Neural progenitor cell (in vitro differentiated cells): Measurements from ENCODE around the gene RIN2. TPM values are rescaled to one million over a fixed set of nuclear protein-coding genes. Genes with fewer than 3 reads are reported as not detected.

ENCODE experiments used
- DNase-seq: peaks from one replicate; pipeline ENCODE4 v3.0.0-alpha.2; 2016; ENCODE audit warnings: low spot score
- H2AFZ ChIP-seq: fragments of 200-600 bp; sonication (generic); replicated peaks from 2 replicates; pipeline ENCODE4 v1.6.1; 2016; ENCODE audit warnings: antibody characterized with exemption
- H3F3A ChIP-seq: fragments of 200-600 bp; sonication (generic); 2 replicates; pipeline ENCODE4 v1.6.1; 2016; ENCODE audit warnings: antibody characterized with exemption, low read depth
- H3K27ac ChIP-seq: fragments of 200-600 bp; sonication (generic); 2 replicates; pipeline ENCODE4 v1.5.1; 2016; ENCODE audit warnings: mild to moderate bottlenecking
- H3K27me3 ChIP-seq: fragments of 200-600 bp; sonication (generic); 2 replicates; pipeline ENCODE4 v1.6.1; 2016; ENCODE audit warnings: mild to moderate bottlenecking, moderate library complexity
- H3K36me3 ChIP-seq: fragments of 200-600 bp; sonication (generic); 2 replicates; pipeline ENCODE4 v1.5.1; 2016
- H3K4me1 ChIP-seq: fragments of 200-600 bp; sonication (generic); 2 replicates; pipeline ENCODE4 v1.6.1; 2016; ENCODE audit warnings: mixed run types
- H3K4me2 ChIP-seq: fragments of 200-600 bp; sonication (generic); 2 replicates; pipeline ENCODE4 v1.6.1; 2016
- H3K4me3 ChIP-seq: fragments of 200-600 bp; sonication (generic); 2 replicates; pipeline ENCODE4 v1.5.1; 2016
- H3K79me2 ChIP-seq: fragments of 200-600 bp; sonication (generic); 2 replicates; pipeline ENCODE4 v1.6.1; 2016; ENCODE audit warnings: low read depth
- H3K9ac ChIP-seq: fragments of 200-600 bp; sonication (generic); 2 replicates; pipeline ENCODE4 v1.6.1; 2016
- H3K9me3 ChIP-seq: fragments of 200-600 bp; sonication (generic); 2 replicates; pipeline ENCODE4 v1.5.1; 2016; ENCODE audit warnings: low read depth
- H4K20me1 ChIP-seq: fragments of 200-600 bp; sonication (generic); 2 replicates; pipeline ENCODE4 v1.6.1; 2016; ENCODE audit warnings: low read depth
- H3K27ac Mint-ChIP-seq: 3 replicates; pipeline ENCODE4 v1.8.0; 2021; ENCODE audit warnings: mixed read lengths
- H3K27me3 Mint-ChIP-seq: 2 replicates; pipeline ENCODE4 v1.8.0; 2022; ENCODE audit warnings: low read depth, mild to moderate bottlenecking, inconsistent platforms, moderate library complexity, mixed read lengths; ENCODE audit not compliant: insufficient read depth
- H3K36me3 Mint-ChIP-seq: 3 replicates; pipeline ENCODE4 v1.8.0; 2021; ENCODE audit warnings: mixed read lengths
- H3K4me1 Mint-ChIP-seq: 3 replicates; pipeline ENCODE4 v1.8.0; 2021; ENCODE audit warnings: mixed read lengths
- H3K4me3 Mint-ChIP-seq: 3 replicates; pipeline ENCODE4 v1.8.0; 2021; ENCODE audit warnings: mild to moderate bottlenecking, moderate library complexity, mixed read lengths
- H3K9me3 Mint-ChIP-seq: 3 replicates; pipeline ENCODE4 v1.8.0; 2020; ENCODE audit warnings: mixed read lengths
- EZH2 ChIP-seq: fragments of 200-600 bp; sonication (generic); IDR thresholded peaks from 2 replicates; pipeline ENCODE4 v1.6.1; 2017; ENCODE audit warnings: antibody characterized with exemption, mild to moderate bottlenecking, moderate library complexity
- EZH2phosphoT487 ChIP-seq: fragments of 200-600 bp; sonication (generic); IDR thresholded peaks from 2 replicates; pipeline ENCODE4 v1.6.1; 2017; ENCODE audit warnings: antibody characterized with exemption
- total RNA-seq: library from RNA; depleted of rRNA; stranded (reverse); fragments of >200 nt; gene quantifications from 2 replicates; pipeline ENCODE4 v1.2.3, GENCODE V29; 2015; ENCODE audit warnings: low replicate concordance
- TF ChIP-seq, protein P1 (sequence below): fragments of 200-600 bp; sonication (generic); IDR thresholded peaks from 2 replicates; pipeline ENCODE4 v1.5.1; 2017; ENCODE audit warnings: antibody characterized with exemption, mild to moderate bottlenecking

Gene RIN2
- total RNA-seq, 1 donor from 2014 or later = 7.2 TPM

DNA sequence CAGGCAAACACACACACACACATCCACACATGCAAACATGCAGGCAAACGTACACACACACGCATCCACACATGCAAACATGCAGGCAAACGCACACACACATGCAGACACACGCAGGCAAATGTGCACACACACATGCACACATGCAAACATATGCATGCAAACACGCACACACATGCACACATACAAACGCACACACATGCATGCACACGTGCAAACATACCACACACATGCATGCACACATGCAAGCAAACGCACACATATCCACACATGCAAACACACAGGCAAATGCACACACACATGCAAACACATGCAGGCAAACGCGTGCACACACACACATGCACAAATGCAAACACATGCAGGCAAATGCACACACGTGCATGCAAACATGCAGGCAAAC, 46.9 kb upstream of the RIN2 start:
- Histone ChIP-seq H3K36me3 (no peaks in the 10 kb centered on the region), H3K4me3 (no peak overlapping the region), H3K27me3 (no peaks in the 10 kb centered on the region), H3K4me1 (no peaks in the 10 kb centered on the region), H3F3A (no peaks in the 10 kb centered on the region), H3K9ac (no peak overlapping the region), H2AFZ (no peak overlapping the region), H3K27ac (no peak overlapping the region), H3K4me2 (no peak overlapping the region), H3K79me2 (no peaks in the 10 kb centered on the region), H3K9me3 (no peaks in the 10 kb centered on the region), H4K20me1 (no peaks in the 10 kb centered on the region)
- H3K4me3 Mint-ChIP-seq = no peak overlapping the region
- DNase-seq = no peak
- peaks cover 18% of the 10 kb centered on the region for H3K4me1 Mint-ChIP-seq
- no peaks in the 10 kb centered on the region for H3K36me3 Mint-ChIP-seq
- TF ChIP-seq EZH2phosphoT487 = no peak
- no peak for TF ChIP-seq EZH2
- no peak overlapping the region for H3K27ac Mint-ChIP-seq
- peaks cover 5% of the 10 kb centered on the region for H3K27me3 Mint-ChIP-seq
- H3K9me3 Mint-ChIP-seq = peaks cover 5% of the 10 kb centered on the region

DNA sequence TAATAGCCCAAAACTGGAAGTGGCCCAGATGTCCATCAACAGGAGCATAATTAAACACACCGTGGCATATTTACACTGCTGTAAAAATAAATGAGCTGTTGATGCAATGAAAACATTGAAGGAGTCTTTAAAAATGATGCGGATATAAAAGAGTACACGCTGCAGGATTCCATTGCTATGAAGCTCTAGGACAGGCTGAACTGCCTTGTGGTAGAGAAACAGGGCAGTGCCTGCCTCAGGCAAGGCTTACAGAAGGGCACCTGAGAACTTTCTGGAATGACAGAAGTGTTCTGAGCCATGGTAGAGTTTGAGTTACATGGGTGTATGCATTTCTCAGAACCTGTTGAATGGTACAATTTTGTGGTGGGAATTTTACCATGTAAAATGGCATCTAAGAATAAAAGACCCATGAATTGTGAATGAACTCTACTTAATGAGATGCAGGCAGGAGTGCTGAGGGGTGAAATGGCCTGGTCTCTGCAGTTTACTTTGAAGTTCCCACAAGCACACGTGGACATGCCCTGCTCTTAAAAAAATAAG, 45.3 kb upstream of the RIN2 start:
- H3K9me3 Mint-ChIP-seq = peaks cover 5% of the 10 kb centered on the region
- H3K4me1 Mint-ChIP-seq = peaks cover 18% of the 10 kb centered on the region
- TF ChIP-seq EZH2phosphoT487 (no peak), EZH2 (no peak)
- TF ChIP-seq, protein P1, sequence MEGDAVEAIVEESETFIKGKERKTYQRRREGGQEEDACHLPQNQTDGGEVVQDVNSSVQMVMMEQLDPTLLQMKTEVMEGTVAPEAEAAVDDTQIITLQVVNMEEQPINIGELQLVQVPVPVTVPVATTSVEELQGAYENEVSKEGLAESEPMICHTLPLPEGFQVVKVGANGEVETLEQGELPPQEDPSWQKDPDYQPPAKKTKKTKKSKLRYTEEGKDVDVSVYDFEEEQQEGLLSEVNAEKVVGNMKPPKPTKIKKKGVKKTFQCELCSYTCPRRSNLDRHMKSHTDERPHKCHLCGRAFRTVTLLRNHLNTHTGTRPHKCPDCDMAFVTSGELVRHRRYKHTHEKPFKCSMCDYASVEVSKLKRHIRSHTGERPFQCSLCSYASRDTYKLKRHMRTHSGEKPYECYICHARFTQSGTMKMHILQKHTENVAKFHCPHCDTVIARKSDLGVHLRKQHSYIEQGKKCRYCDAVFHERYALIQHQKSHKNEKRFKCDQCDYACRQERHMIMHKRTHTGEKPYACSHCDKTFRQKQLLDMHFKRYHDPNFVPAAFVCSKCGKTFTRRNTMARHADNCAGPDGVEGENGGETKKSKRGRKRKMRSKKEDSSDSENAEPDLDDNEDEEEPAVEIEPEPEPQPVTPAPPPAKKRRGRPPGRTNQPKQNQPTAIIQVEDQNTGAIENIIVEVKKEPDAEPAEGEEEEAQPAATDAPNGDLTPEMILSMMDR = no peak
- Histone ChIP-seq H3K4me2 (no peak overlapping the region), H3K4me3 (no peak overlapping the region), H4K20me1 (no peaks in the 10 kb centered on the region), H3K27me3 (no peaks in the 10 kb centered on the region), H3K36me3 (no peaks in the 10 kb centered on the region), H3K79me2 (no peaks in the 10 kb centered on the region), H3K9ac (no peak overlapping the region), H2AFZ (no peak overlapping the region), H3K4me1 (no peaks in the 10 kb centered on the region), H3K27ac (no peak overlapping the region), H3F3A (no peaks in the 10 kb centered on the region), H3K9me3 (no peaks in the 10 kb centered on the region)
- H3K36me3 Mint-ChIP-seq = no peaks in the 10 kb centered on the region
- peaks cover 5% of the 10 kb centered on the region for H3K27me3 Mint-ChIP-seq
- DNase-seq = no peak
- peak overlapping the region; percentile 36 for H3K27ac Mint-ChIP-seq
- H3K4me3 Mint-ChIP-seq = no peak overlapping the region

DNA sequence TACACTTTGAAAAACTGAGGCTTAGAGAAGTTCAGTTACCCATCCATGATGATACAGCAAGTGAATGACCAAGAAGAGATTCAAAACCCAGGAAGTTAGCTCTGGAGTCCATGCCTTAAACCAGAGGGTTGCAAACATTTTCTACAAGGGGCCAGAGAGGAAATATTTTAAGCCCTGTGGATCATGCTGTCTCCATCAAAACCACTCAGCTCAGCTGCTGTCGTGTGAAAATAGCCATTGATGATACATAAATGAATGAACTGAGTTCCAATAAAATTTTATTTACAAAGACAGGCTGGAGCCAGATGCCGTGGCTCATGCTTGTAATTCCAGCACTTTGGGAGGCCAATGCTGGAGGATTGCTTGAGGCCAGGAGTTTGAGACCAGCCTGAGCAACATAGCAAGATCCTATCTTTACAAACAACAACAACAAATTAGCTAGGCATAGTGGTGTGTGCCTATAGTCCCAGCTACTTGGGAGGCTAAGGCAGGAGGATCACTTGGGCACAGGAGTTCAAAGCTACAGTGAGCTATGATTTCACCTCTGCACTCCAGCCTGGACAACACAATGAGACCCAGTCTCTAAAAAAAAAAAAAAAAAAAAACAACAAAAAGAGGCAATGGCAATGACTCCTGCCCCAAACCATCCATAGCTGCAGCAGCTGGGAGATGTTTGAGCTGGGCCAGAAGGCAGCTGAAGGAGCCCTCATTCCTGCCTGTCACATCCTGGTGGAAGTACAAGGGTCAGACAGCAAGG, 44.1 kb upstream of the RIN2 start:
- H3K9me3 Mint-ChIP-seq = peaks cover 5% of the 10 kb centered on the region
- H3K9ac ChIP-seq = no peak overlapping the region
- no peak overlapping the region for H3K4me3 Mint-ChIP-seq
- H4K20me1 ChIP-seq = no peaks in the 10 kb centered on the region
- H3K9me3 ChIP-seq = no peaks in the 10 kb centered on the region
- H2AFZ ChIP-seq = no peak overlapping the region
- no peaks in the 10 kb centered on the region for H3K36me3 Mint-ChIP-seq
- no peaks in the 10 kb centered on the region for H3K79me2 ChIP-seq
- no peak overlapping the region for H3K27ac ChIP-seq
- no peaks in the 10 kb centered on the region for H3F3A ChIP-seq
- H3K4me1 ChIP-seq = no peaks in the 10 kb centered on the region
- H3K36me3 ChIP-seq = no peaks in the 10 kb centered on the region
- peaks cover 4% of the 10 kb centered on the region for H3K27me3 Mint-ChIP-seq
- H3K27ac Mint-ChIP-seq = peak overlapping the region; percentile 42
- no peak overlapping the region for H3K4me3 ChIP-seq
- H3K27me3 ChIP-seq = no peaks in the 10 kb centered on the region
- H3K4me2 ChIP-seq = no peak overlapping the region
- TF ChIP-seq, protein P1 = no peak
- TF ChIP-seq EZH2phosphoT487 = no peak
- no peak for TF ChIP-seq EZH2
- peaks cover 18% of the 10 kb centered on the region for H3K4me1 Mint-ChIP-seq
- no peak for DNase-seq

DNA sequence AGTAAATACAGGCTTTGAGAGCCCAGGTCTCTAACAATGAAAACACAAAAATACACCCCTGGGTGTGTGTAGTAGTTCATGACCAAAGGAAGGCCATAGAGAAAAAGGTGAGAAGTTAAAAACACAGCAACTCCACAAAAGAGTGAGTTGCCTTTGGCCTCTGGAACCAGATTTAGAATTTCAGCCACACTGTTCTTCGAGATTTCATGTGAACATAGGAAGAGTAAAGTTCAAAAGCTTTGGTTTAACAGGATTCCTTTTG, 43.5 kb upstream of the RIN2 start:
- H3K9me3 Mint-ChIP-seq = peaks cover 5% of the 10 kb centered on the region
- Histone ChIP-seq H4K20me1 (no peaks in the 10 kb centered on the region), H3K9ac (no peak overlapping the region), H3K4me2 (no peak overlapping the region), H2AFZ (no peak overlapping the region), H3K4me3 (no peak overlapping the region), H3K79me2 (no peaks in the 10 kb centered on the region), H3K9me3 (no peaks in the 10 kb centered on the region), H3K36me3 (no peaks in the 10 kb centered on the region), H3K27me3 (no peaks in the 10 kb centered on the region), H3F3A (no peaks in the 10 kb centered on the region), H3K4me1 (no peaks in the 10 kb centered on the region), H3K27ac (no peak overlapping the region)
- H3K36me3 Mint-ChIP-seq = no peaks in the 10 kb centered on the region
- peaks cover 4% of the 10 kb centered on the region for H3K27me3 Mint-ChIP-seq
- TF ChIP-seq, protein P1 = no peak
- TF ChIP-seq EZH2 (no peak), EZH2phosphoT487 (no peak)
- H3K4me3 Mint-ChIP-seq = no peak overlapping the region
- H3K27ac Mint-ChIP-seq = peak overlapping the region; percentile 42
- no peak for DNase-seq
- peaks cover 18% of the 10 kb centered on the region for H3K4me1 Mint-ChIP-seq
